NCI-H2081 treated with DMSO at 0.1 percent for 48 hours (cell line): ENCODE data around the gene CA5A.

Experiments
- DNase-seq: peaks from one replicate; lab custom pipeline; 2025; lab: John Stamatoyannopoulos, UW

The CA5A gene

GRCh38 chr16:87963400-87963799 lies 27.1 kb upstream of the CA5A start:
- DNase-seq, result no peak

- DNase-seq, result no peak
These were observed 25.3 kb upstream of the CA5A start for GRCh38 chr16:87961623-87962022.

- DNase-seq, result no peak
These were observed 24.5 kb upstream of the CA5A start for GRCh38 chr16:87960852-87961251.

- DNase-seq, result no peak
These were observed 24.0 kb upstream of the CA5A start for GRCh38 chr16:87960296-87960695.

- DNase-seq, result no peak
These were observed 23.2 kb upstream of the CA5A start for GRCh38 chr16:87959391-87959990.

GRCh38 chr16:87958632-87959031 lies 22.3 kb upstream of the CA5A start:
- no peak for DNase-seq

GRCh38 chr16:87957296-87958094 lies 21.2 kb upstream of the CA5A start:
- DNase-seq, result no peak

- no peak for DNase-seq
These were observed 20.3 kb upstream of the CA5A start for GRCh38 chr16:87956365-87957231.

GRCh38 chr16:87956098-87956364 lies 19.7 kb upstream of the CA5A start:
- DNase-seq, result no peak

GRCh38 chr16:87955302-87956097 lies 19.2 kb upstream of the CA5A start:
- DNase-seq, result no peak

GRCh38 chr16:87954826-87955225 lies 18.5 kb upstream of the CA5A start:
- DNase-seq, result no peak

- DNase-seq, result no peak
These were observed 18.0 kb upstream of the CA5A start for GRCh38 chr16:87954361-87954760.

GRCh38 chr16:87953308-87954215 lies 17.2 kb upstream of the CA5A start:
- no peak for DNase-seq

GRCh38 chr16:87952751-87953150 lies 16.4 kb upstream of the CA5A start:
- no peak for DNase-seq

- DNase-seq, result no peak
These were observed 15.5 kb upstream of the CA5A start for GRCh38 chr16:87951552-87952538.

- peak; percentile 70 for DNase-seq
These were observed 14.6 kb upstream of the CA5A start, which contains the start of gene BANP for GRCh38 chr16:87950765-87951551. TSS of gene BANP (plus strand) at chr16:87951434. CDS start at chr16:87975116, 23,682 bp downstream.

GRCh38 chr16:87949071-87949744 lies 12.9 kb upstream of the CA5A start:
- no peak for DNase-seq

GRCh38 chr16:87948735-87949070 lies 12.4 kb upstream of the CA5A start:
- no peak for DNase-seq
